Muscle of leg (tissue), 11 donors: Measurements from ENCODE around the gene PEF1. TPM values are rescaled to one million over a fixed set of nuclear protein-coding genes. Genes with fewer than 3 reads are reported as not detected.

Source experiments
- DNase-seq: peaks from one replicate; pipeline ENCODE4 v3.0.0; 2013
- H3K27ac ChIP-seq: one replicate; pipeline ENCODE4 v1.5.1; 2013; ENCODE audit warnings: mild to moderate bottlenecking, low read length, control low read depth
- H3K27me3 ChIP-seq: one replicate; pipeline ENCODE4 v1.6.1; 2013; ENCODE audit warnings: low read length; ENCODE audit not compliant: control insufficient read depth, insufficient read depth
- H3K36me3 ChIP-seq: one replicate; pipeline ENCODE4 v1.6.1; 2013; ENCODE audit warnings: low read length; ENCODE audit not compliant: control insufficient read depth, insufficient read depth
- H3K4me1 ChIP-seq: one replicate; pipeline ENCODE4 v1.6.1; 2013; ENCODE audit warnings: low read length; ENCODE audit not compliant: control insufficient read depth, insufficient read depth
- H3K4me3 ChIP-seq: one replicate; pipeline ENCODE4 v1.5.1; 2013; ENCODE audit warnings: low read length, control low read depth
- H3K9me3 ChIP-seq: replicated peaks from 2 replicates; pipeline ENCODE4 v1.6.1; 2013; ENCODE audit warnings: low read depth, low read length; ENCODE audit not compliant: control insufficient read depth
- WGBS: methylation state at CpG from one replicate; pipeline ENCODE4 v1.1.5; 2013; ENCODE audit warnings: missing lambda C conversion rate; ENCODE audit not compliant: insufficient coverage; 5-methylcytosine and 5-hydroxymethylcytosine counted together
- polyA plus RNA-seq, 8 donors: library from polyadenylated mRNA; unstranded; fragments of 120-200 nt; gene quantifications; one replicate each; pipeline versions ENCODE4 v1.2.1 to v1.2.3, GENCODE V29; 2013; ENCODE audit warnings: inconsistent platforms in 1 of 8, low replicate concordance in 1 of 8; ENCODE audit not compliant: insufficient read length in 8 of 8, insufficient read depth in 1 of 8
- total RNA-seq: library from RNA; stranded (reverse); fragments of 120-200 nt; gene quantifications from one replicate; pipeline ENCODE4 v1.2.4, GENCODE V29; 2013

The PEF1 gene
- total and polyA plus RNA-seq, 9 donors, result 34.2 to 46.6 (median 42.2) TPM

DNA sequence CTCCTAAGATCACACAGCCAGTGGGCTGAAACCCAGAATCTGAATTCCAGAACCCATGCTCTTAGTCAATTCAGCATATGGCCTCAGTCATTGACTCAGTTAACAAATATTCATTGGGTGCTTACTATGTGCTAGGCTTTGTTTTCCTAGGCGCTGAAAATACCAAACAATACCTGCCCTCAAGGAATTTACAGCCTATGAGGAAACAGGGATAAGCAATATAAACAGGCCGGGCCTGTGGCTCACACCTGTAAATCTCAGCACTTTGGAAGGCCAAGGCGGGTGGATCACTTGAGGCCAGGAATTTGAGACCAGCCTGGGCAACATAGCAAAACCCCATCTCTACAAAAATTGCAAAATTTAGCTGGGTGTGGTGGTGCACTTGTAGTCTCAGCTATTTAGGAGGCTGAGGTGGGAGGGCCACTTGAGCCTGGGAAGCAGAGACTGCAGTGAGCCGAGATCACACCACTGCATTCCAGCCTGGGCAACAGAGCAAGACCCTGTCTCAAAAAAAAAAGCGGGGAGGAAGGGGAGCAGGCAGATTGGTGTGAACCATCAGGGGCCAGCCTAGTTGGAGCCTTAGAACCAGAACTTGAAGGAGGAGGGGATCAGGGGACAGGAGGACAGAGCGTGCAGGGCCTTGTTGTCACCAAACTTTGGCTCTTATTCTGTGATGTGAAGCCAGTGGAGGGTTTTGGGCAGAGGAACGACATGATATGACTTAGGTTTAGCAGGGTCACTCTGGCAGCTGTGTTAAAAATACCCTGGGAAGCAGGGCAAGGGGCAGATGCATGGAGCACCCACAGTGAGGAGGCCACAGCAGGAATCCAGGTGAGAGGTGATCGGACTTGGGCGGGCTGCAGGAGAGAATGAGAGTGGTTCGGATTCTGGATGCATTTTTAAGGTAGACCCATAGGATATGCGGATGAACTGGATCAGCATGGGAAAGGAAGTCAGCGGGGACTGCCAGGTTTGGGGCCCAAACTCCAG, 62.6 kb downstream of the PEF1 start:
- peaks cover 62% of the 10 kb centered on the region for H3K4me1 ChIP-seq
- no peaks in the 10 kb centered on the region for H3K36me3 ChIP-seq
- no peak overlapping the region for H3K4me3 ChIP-seq
- 69% methylated on average over 9 of the region's 12 CpGs for WGBS
- no peaks in the 10 kb centered on the region for H3K9me3 ChIP-seq
- DNase-seq, result no peak
- H3K27ac ChIP-seq, result no peak overlapping the region
- H3K27me3 ChIP-seq, result peaks cover 7% of the 10 kb centered on the region

DNA sequence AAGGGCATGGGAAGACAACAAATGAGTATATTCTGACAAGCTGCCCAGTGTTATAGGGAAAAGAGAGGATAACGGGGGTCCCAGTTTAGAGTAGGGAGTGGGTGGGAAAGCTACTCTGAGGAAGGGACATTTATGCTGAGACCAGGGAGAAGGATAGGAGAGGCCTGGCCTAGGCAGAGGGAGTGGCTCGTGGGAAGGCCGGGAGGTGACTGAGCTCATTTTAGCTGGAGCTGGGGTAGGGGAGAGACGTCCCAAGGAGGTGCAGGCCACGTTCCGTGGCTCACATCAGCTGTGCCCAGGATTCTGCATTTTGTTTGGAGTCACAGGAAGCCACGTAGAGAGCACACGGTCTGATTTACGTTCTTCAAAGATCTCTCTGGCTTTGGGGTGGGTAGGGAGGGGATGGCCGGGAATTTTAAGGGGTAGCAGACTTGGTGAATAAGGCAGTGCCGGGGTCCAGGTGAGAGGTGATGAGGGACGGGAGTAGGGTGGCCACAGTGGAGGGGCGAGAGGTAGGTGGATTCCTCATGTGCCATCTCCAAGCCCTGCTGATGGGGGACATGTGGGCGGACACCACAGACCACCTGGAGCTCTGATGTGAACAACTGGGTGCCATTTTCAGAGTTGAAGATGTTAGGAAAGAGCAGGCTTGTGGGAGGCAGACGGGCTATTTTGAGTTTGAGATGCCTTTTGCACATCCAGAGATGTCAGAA, 63.6 kb downstream of the PEF1 start:
- WGBS, result 74% methylated on average over 14 of the region's 15 CpGs
- peaks cover 60% of the 10 kb centered on the region for H3K4me1 ChIP-seq
- peaks cover 16% of the 10 kb centered on the region for H3K27me3 ChIP-seq
- DNase-seq, result no peak
- no peak overlapping the region for H3K4me3 ChIP-seq
- no peaks in the 10 kb centered on the region for H3K36me3 ChIP-seq
- no peaks in the 10 kb centered on the region for H3K9me3 ChIP-seq
- peak overlapping the region; percentile 13 for H3K27ac ChIP-seq

- H3K4me1 ChIP-seq, result peaks cover 61% of the 10 kb centered on the region
- H3K9me3 ChIP-seq, result no peaks in the 10 kb centered on the region
- H3K27ac ChIP-seq, result peak overlapping the region; percentile 13
- H3K27me3 ChIP-seq, result peaks cover 21% of the 10 kb centered on the region
- WGBS, result 100% methylated on average over 1 of the region's 5 CpGs
- no peak for DNase-seq
- H3K36me3 ChIP-seq, result no peaks in the 10 kb centered on the region
- no peak overlapping the region for H3K4me3 ChIP-seq
Observed at GRCh38 chr1:31580513-31580870, 64.2 kb downstream of the PEF1 start.

Other genes with a start within 250 kb of the PEF1 start
- gene SERINC2, start 231.7 kb downstream of the PEF1 start, total RNA-seq, result 4.0 TPM
- 10 to 100 TPM; 27.4 to 49.0 (median 36.1) TPM for gene SERINC2, start 231.7 kb downstream of the PEF1 start, polyA plus RNA-seq
- 31.8 TPM for gene TINAGL1, start 68.4 kb downstream of the PEF1 start, total RNA-seq
- gene TINAGL1, start 68.4 kb downstream of the PEF1 start, polyA plus RNA-seq, result 10 to 100 TPM; 19.3 to 31.0 (median 24.9) TPM
- gene HCRTR1, start 27.2 kb downstream of the PEF1 start, total RNA-seq, result 0.04 TPM
- gene HCRTR1, start 27.2 kb downstream of the PEF1 start, polyA plus RNA-seq, result under 1 TPM; 0.11 to 0.37 (median 0.21) TPM
- gene COL16A1, start 59.1 kb upstream of the PEF1 start, total RNA-seq, result 229 TPM
- 100 to 1,000 TPM in 7 of 8 donors, 10 to 100 TPM in 1; 96.2 to 245 (median 136) TPM for gene COL16A1, start 59.1 kb upstream of the PEF1 start, polyA plus RNA-seq
- 12.5 TPM for gene ADGRB2, start 119.5 kb upstream of the PEF1 start, total RNA-seq
- 10 to 100 TPM; 14.9 to 21.7 (median 20.0) TPM for gene ADGRB2, start 119.5 kb upstream of the PEF1 start, polyA plus RNA-seq
- 0.13 TPM for gene SPOCD1, start 171.1 kb upstream of the PEF1 start, total RNA-seq
- under 1 TPM; 0.25 to 0.75 (median 0.55) TPM for gene SPOCD1, start 171.1 kb upstream of the PEF1 start, polyA plus RNA-seq